ENCODE data around the gene IMP3. TPM values are rescaled to one million over a fixed set of nuclear protein-coding genes. Genes with fewer than 3 reads are reported as not detected.

IMP3 gene
- total RNA-seq: 116 TPM in 2 replicates

GRCh38 chr15:75639709-75640482, at the start of gene IMP3:
Gene IMP3 (minus strand): TSS chr15:75640224. CDS start chr15:75640168, 56 bp downstream.

GRCh38 chr15:75647370-75648155, 7.5 kb upstream of the IMP3 start, which contains the start of gene SNX33:
Gene SNX33 (plus strand): TSS chr15:75647912. CDS start chr15:75649103, 1,191 bp downstream.

GRCh38 chr15:75625542-75626347, 14.3 kb downstream of the IMP3 start, which contains the start of gene SNUPN:
Gene SNUPN (minus strand): TSS chr15:75625725. CDS start chr15:75621051, 4,674 bp downstream.

Other genes starting within 250 kb of the IMP3 start
- 14.8 and 17.1 TPM in 2 replicates for gene SIN3A, start 188.5 kb downstream of the IMP3 start, total RNA-seq
- gene PTPN9, start 60.9 kb downstream of the IMP3 start, total RNA-seq: 16.5 and 18.8 TPM in 2 replicates
- gene SNUPN, start 14.5 kb downstream of the IMP3 start, total RNA-seq: 21.1 and 22.8 TPM in 2 replicates
- gene SNX33, start 7.7 kb upstream of the IMP3 start, total RNA-seq: 7.9 and 8.4 TPM in 2 replicates
- under 0.01 TPM in 1 of 2 replicates, not detected in the other for gene CSPG4, start 72.6 kb upstream of the IMP3 start, total RNA-seq
- gene UBE2Q2, start 203.2 kb upstream of the IMP3 start, total RNA-seq: 25.4 and 32.3 TPM in 2 replicates

Data from mammary microvascular endothelial cell (primary cell).